DLD1 (cell line): ENCODE data around the gene CPSF2.
"Not testable (repeated sequence)": the region's sequence is repeated elsewhere in the genome, so short reads cannot be mapped to it uniquely, and the experiment has no call there.

Experiments
- in situ Hi-C: cut with HindIII; loops from 2 replicates; pipeline ENCODE4 v1.10.0; 2017; ENCODE audit warnings: low sequenced_read_pairs

The CPSF2 gene

DNA sequence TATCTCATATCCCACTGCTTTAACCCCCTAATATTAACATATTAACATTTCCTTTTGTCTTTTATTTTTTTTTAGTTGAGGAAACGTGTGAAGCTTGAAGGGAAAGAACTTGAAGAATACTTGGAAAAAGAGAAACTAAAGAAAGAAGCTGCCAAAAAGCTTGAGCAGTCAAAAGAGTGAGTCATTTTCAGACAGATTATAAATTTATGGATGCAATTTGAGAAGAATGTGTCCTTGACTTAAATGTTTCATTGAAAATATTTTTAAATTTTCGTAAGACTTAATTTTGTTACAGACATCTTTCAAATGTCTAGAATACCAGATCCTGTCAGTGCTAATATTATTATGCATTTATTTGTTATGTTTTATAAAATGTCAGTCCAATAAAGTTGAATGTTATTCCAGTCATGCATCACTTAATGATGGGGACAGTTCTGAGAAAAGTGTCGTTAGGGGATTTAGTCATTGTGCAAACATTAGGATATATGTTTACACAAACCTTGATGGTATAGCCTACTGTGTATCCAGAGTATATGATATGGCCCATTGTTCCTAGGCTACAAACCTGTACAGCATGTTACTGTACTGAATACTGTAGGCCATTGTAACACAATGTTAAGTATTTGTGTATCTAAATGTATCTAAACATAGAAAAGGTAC is 32.6 kb downstream of the CPSF2 start:
- in situ Hi-C loops, result no loop called here

DNA sequence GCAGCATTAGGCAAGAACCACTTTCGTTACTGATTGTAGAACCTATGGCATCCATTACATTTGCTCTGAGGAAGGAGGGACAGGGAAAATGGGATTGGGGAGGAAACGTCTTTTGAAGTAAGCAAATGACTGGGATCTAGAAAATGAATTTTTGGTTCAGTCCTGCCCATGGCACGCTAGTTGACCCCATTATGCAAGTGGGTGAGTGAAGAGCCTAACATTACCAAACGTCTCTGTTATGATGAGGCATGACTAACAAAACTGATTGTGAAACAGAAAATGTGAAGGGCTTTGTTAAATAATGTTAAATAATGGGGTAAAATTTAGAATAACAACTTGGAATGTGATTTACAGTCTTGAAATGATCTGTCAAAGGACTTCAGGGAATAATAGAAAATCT is 38.9 kb downstream of the CPSF2 start:
- in situ Hi-C loops, result no loop called here

- in situ Hi-C loops, result no loop called here
Observed at GRCh38 chr14:92161521-92161920, 39.8 kb downstream of the CPSF2 start.

GRCh38 chr14:92164958-92165357 is 43.2 kb downstream of the CPSF2 start:
- in situ Hi-C loops, result no loop called here

- in situ Hi-C loops, result no loop called here
Observed at GRCh38 chr14:92173668-92174067, 51.9 kb downstream of the CPSF2 start.

DNA sequence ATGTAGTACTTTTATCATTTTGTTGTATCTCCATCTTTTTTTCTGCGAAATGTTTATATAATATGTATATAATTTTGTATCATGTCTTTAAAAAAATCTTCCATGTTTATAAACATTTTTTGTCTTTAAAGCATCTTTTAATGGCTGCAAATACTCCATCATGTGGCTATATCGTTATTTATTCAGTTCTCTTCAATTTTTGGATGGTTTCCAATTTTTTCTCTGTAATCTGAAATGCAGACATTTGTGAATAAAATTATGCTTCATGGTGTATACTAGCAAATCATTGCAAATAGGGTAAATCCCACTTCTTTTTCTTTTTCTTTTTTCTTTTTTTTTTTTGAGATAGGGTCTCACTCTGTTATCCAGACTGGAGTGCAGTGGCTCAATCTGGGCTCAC is 54.0 kb downstream of the CPSF2 start:
- in situ Hi-C loops, result no loop called here

GRCh38 chr14:92176476-92176875 is 54.7 kb downstream of the CPSF2 start:
- in situ Hi-C loops, result no loop called here

DNA sequence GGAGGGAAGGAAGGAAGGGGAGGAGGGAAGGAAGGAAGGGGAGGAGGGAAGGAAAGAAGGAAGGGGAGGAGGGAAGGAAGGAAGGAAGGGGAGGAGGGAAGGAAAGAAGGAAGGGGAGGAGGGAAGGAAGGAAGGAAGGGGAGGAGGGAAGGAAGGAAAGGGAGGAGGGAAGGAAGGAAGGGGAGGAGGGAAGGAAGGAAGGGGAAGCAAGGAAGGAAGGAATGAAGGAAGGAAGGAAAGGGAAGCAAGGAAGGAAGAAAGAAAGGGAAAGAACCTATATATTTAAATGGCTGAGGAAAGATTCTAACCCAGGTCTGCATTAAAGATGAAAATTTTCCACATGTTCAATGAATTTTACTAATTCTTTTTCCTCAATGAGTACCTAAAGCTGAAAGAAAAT is 57.4 kb downstream of the CPSF2 start:
- in situ Hi-C loops, result not testable (repeated sequence)

DNA sequence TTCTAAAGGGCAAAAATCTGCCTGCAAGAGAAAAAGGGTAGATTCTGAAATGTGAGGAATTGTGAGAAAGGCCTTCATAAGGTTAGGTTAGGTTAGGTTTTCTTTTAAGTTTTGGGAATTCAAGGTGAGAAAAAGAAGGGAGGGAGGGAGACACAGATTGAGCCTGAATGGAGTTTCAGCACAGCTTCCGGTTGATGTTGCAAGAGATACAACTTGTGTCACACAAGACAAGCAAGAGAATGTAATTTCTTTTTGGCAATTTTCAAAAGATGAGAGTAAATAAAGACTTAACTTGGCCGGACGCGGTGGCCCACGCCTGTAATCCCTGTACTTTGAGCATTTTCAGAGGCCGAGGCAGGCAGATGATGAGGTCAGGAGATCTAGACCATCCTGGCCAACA is 63.8 kb downstream of the CPSF2 start:
- in situ Hi-C loops, result no loop called here

GRCh38 chr14:92187616-92188015 is 65.8 kb downstream of the CPSF2 start:
- in situ Hi-C loops, result not testable (repeated sequence)

DNA sequence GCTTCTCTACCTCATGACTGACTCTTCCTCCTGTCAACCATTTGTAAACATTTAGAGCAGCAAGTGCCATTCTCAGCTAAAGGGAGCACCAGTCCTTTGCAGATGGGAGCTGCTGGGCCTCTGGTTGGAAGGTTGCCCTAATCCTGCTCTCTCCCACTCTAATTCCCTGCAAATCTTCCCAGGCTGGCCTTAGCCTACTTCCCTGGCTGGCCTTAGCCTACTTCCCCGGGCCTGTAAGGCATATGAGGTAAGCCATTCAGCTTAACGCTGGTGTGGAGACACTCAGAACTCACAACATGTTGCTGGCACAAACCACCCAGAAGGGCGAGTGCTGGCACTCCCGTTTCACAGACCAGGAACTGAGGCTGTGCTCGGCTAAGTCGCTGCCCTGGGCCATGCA is 69.0 kb downstream of the CPSF2 start:
- in situ Hi-C loops, result no loop called here

DNA sequence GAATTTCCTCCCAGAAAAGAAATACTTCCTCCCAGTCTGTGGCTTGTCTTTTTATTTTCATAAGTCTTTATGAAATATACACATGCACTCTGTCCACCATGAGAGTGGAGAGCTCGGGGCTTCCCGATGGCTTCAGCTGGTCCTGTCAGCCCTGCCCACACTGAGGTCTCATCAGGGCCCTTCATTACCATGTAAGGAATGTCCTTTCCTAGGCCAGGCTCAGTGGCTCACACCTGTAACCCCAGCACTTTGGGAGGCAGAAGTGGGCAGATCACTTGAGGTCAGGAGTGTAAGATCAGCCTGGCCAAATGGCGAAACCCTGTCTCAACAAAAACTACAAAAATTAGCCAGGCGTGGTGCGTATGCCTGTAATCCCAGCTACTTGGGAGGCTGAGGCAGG is 77.0 kb downstream of the CPSF2 start:
- in situ Hi-C loops, result no loop called here

- in situ Hi-C loops, result no loop called here
Observed at GRCh38 chr14:92199763-92200162, 78.0 kb downstream of the CPSF2 start.

DNA sequence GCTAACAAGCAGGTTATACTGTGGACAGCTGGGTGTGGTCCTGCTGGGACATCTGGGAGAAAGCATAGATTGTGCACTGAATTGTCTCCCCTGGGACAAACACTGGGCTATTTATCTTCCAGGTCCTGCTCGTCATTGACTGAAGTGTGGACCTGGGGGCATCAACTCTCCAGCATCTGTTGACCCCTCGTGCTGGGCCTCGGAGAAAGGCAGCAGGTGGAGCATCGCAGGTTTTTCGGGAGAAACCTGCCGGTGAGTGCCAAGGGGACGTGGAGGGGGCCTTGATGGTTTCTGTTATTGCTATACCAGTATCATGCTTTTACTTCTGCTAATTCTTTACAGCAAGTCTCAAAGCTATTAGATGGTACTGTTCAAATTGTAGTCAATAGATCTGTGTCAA is 81.3 kb downstream of the CPSF2 start:
- in situ Hi-C loops, result no loop called here

DNA sequence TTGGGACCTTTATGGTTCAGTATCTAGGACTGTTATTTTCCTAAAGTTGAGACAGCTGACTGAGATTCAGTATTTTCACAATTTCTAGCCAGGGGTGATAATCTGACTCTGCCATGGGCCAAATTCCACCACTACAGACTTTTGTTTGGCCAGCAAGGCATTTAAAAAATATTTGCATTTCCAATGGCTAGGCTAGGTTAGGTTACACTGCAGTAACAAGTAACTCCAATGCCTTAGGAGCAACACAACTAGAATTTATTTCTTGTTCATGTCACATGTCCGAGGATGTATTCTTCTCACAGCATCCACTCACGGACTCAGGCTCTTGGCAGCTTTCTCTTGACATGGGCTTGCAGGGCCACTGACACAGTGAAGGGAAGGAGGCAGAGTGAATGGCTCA is 83.0 kb downstream of the CPSF2 start:
- in situ Hi-C loops, result no loop called here

DNA sequence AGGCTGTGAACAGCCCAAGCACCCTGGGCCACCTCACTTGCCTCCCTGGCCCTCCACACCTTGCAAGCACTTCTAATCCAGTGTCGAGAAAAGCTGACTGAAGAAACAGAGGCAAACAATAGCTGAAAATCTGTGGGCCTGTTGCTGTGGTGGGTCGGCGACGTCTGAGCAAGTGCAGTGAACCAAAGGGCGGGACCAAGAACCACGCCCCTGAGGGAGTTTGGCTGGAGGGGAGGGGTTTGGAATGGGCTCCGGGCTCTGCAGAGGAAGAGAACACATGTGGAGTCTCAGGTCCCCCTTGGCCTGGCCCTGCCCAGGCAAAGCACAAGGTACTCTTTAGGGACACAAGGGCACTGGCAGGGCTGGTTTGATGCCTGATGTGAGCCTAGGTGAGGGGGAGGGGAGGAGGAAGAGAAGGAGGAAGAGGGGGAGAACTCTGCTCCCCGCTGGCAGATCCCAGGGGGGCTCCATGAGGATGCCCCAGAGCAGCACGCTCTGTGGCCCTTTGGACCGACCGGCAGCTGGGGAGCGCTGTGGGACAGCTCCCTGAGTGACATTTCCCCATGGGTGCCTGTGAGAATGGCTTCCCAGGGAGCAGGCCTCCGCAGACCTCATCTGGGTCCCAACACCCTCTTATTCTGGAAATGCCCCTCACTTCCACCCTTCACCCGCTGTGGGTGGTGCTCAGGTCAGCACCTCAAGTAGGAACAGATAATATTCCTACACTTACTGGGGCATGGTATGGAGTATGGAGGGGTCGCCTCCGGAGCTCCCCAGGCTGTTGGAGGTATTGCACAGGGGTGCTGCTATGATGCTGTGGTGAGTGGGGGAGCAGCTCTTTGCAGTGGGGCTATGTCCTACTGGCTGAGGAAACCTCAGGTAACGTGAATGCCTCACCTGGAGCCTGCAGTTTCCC is 85.5 kb downstream of the CPSF2 start:
- in situ Hi-C loops, result no loop called here

GRCh38 chr14:92207928-92208265 is 86.1 kb downstream of the CPSF2 start:
- in situ Hi-C loops, result no loop called here

GRCh38 chr14:92209141-92209540 is 87.4 kb downstream of the CPSF2 start:
- in situ Hi-C loops, result no loop called here

- in situ Hi-C loops, result not testable (repeated sequence)
Observed at GRCh38 chr14:92213125-92213524, 91.4 kb downstream of the CPSF2 start.

GRCh38 chr14:92215579-92215978 is 93.8 kb downstream of the CPSF2 start:
- in situ Hi-C loops, result no loop called here

- in situ Hi-C loops, result no loop called here
Observed at GRCh38 chr14:92217936-92218335, 96.2 kb downstream of the CPSF2 start.
